ENCODE results near the gene PTPN2. TPM values are rescaled to one million over a fixed set of nuclear protein-coding genes. Genes with fewer than 3 reads are reported as not detected.

PTPN2 gene
- 100 to 1,000 TPM; 103 to 122 (median 117) TPM for polyA plus RNA-seq

GRCh38 chr18:12883684-12884405 is at the start of gene PTPN2:
Gene PTPN2, minus strand, starts transcription at chr18:12884237. Its CDS starts 96 bp downstream, at chr18:12884141.
- Mint-ChIP-seq H3K27ac (peak within 1 kb of the TSS; percentile 97 to 100 (median 98)), H3K36me3 (no peaks in the 10 kb centered on the region), H3K4me3 (peak within 1 kb of the TSS; percentile 92 to 97 (median 96)), H3K4me1 (peaks cover 67 to 81% of the 10 kb centered on the region in 2 donors), H3K9me3 (no peaks in the 10 kb centered on the region), H3K27me3 (ENCODE audit: low read depth in 3 of 3) (peaks cover 18 to 26% (median 22%) of the 10 kb centered on the region in 3 donors)
- DNase-seq, result peak; percentile 94 to 97 (median 96)

- no peaks in the 10 kb centered on the region for H3K36me3 Mint-ChIP-seq
- no peak overlapping the region for H3K4me3 Mint-ChIP-seq
- peaks cover 31 to 32% of the 10 kb centered on the region in 2 donors for H3K4me1 Mint-ChIP-seq
- peaks cover 8 to 17% (median 10%) of the 10 kb centered on the region in 3 donors for H3K27me3 Mint-ChIP-seq (ENCODE audit: low read depth in 3 of 3)
- H3K27ac Mint-ChIP-seq, result no peak overlapping the region
- H3K9me3 Mint-ChIP-seq, result no peaks in the 10 kb centered on the region
- no peak for DNase-seq
Observed at GRCh38 chr18:12933327-12933726, 49.3 kb upstream of the PTPN2 start.

GRCh38 chr18:12930908-12931307 is 46.9 kb upstream of the PTPN2 start:
- Mint-ChIP-seq H3K4me3 (no peak overlapping the region), H3K27me3 (ENCODE audit: low read depth in 3 of 3) (peaks cover 12 to 17% (median 15%) of the 10 kb centered on the region in 3 donors), H3K9me3 (no peaks in the 10 kb centered on the region), H3K36me3 (no peaks in the 10 kb centered on the region), H3K4me1 (peaks cover 32 to 33% of the 10 kb centered on the region in 2 donors), H3K27ac (no peak overlapping the region)
- DNase-seq, result no peak

GRCh38 chr18:12930376-12930775 is 46.3 kb upstream of the PTPN2 start:
- no peak for DNase-seq
- Mint-ChIP-seq H3K9me3 (no peaks in the 10 kb centered on the region), H3K27me3 (ENCODE audit: low read depth in 3 of 3) (peaks cover 12 to 16% (median 15%) of the 10 kb centered on the region in 3 donors), H3K27ac (peak overlapping the region in 2 of 6 donors; percentile 78 to 81), H3K36me3 (no peaks in the 10 kb centered on the region), H3K4me3 (peak overlapping the region in 1 of 5 donors; percentile 71), H3K4me1 (peaks cover 32 to 33% of the 10 kb centered on the region in 2 donors)

- Mint-ChIP-seq H3K27ac (peak overlapping the region in 5 of 6 donors; percentile 14 to 81 (median 62)), H3K9me3 (no peaks in the 10 kb centered on the region), H3K4me1 (peaks cover 30 to 31% of the 10 kb centered on the region in 2 donors), H3K36me3 (peaks cover 0 to 4% (median 3%) of the 10 kb centered on the region in 3 donors), H3K4me3 (peak overlapping the region; percentile 5 to 71 (median 13)), H3K27me3 (ENCODE audit: low read depth in 3 of 3) (peaks cover 12 to 22% (median 18%) of the 10 kb centered on the region in 3 donors)
- DNase-seq, result peak; percentile 51 to 71 (median 68)
Observed at GRCh38 chr18:12929477-12930083, 45.5 kb upstream of the PTPN2 start.

GRCh38 chr18:12928641-12929040 is 44.6 kb upstream of the PTPN2 start:
- peaks cover 25 to 26% of the 10 kb centered on the region in 2 donors for H3K4me1 Mint-ChIP-seq
- peak overlapping the region in 2 of 6 donors; percentile 16 to 42 for H3K27ac Mint-ChIP-seq
- no peak for DNase-seq
- peak overlapping the region in 2 of 5 donors; percentile 10 to 38 for H3K4me3 Mint-ChIP-seq
- peaks cover 0 to 4% (median 3%) of the 10 kb centered on the region in 3 donors for H3K36me3 Mint-ChIP-seq
- H3K27me3 Mint-ChIP-seq (ENCODE audit: low read depth in 3 of 3), result peaks cover 12 to 21% (median 19%) of the 10 kb centered on the region in 3 donors
- no peaks in the 10 kb centered on the region for H3K9me3 Mint-ChIP-seq

GRCh38 chr18:12928206-12928605 is 44.2 kb upstream of the PTPN2 start:
- H3K4me1 Mint-ChIP-seq, result peaks cover 25 to 26% of the 10 kb centered on the region in 2 donors
- H3K27ac Mint-ChIP-seq, result no peak overlapping the region
- DNase-seq, result no peak
- peaks cover 12 to 21% (median 19%) of the 10 kb centered on the region in 3 donors for H3K27me3 Mint-ChIP-seq (ENCODE audit: low read depth in 3 of 3)
- H3K36me3 Mint-ChIP-seq, result peaks cover 0 to 4% (median 3%) of the 10 kb centered on the region in 3 donors
- H3K4me3 Mint-ChIP-seq, result no peak overlapping the region
- H3K9me3 Mint-ChIP-seq, result no peaks in the 10 kb centered on the region

- DNase-seq, result no peak
- peaks cover 0 to 4% (median 3%) of the 10 kb centered on the region in 3 donors for H3K36me3 Mint-ChIP-seq
- H3K27me3 Mint-ChIP-seq (ENCODE audit: low read depth in 3 of 3), result peaks cover 15 to 28% (median 24%) of the 10 kb centered on the region in 3 donors
- no peaks in the 10 kb centered on the region for H3K9me3 Mint-ChIP-seq
- H3K4me1 Mint-ChIP-seq, result peaks cover 38 to 44% of the 10 kb centered on the region in 2 donors
- H3K27ac Mint-ChIP-seq, result no peak overlapping the region
- no peak overlapping the region for H3K4me3 Mint-ChIP-seq
Observed at GRCh38 chr18:12924616-12925015, 40.6 kb upstream of the PTPN2 start.

- peaks cover 0 to 4% (median 3%) of the 10 kb centered on the region in 3 donors for H3K36me3 Mint-ChIP-seq
- H3K9me3 Mint-ChIP-seq, result no peaks in the 10 kb centered on the region
- peaks cover 9 to 26% (median 24%) of the 10 kb centered on the region in 3 donors for H3K27me3 Mint-ChIP-seq (ENCODE audit: low read depth in 3 of 3)
- H3K4me1 Mint-ChIP-seq, result peaks cover 40 to 54% of the 10 kb centered on the region in 2 donors
- H3K27ac Mint-ChIP-seq, result peak overlapping the region in 3 of 6 donors; percentile 57 to 76 (median 65)
- no peak for DNase-seq
- peak overlapping the region in 1 of 5 donors; percentile 73 for H3K4me3 Mint-ChIP-seq
Observed at GRCh38 chr18:12922266-12922665, 38.2 kb upstream of the PTPN2 start.

- peak overlapping the region; percentile 62 to 75 (median 69) for H3K4me3 Mint-ChIP-seq
- H3K9me3 Mint-ChIP-seq, result no peaks in the 10 kb centered on the region
- peaks cover 8 to 25% (median 24%) of the 10 kb centered on the region in 3 donors for H3K27me3 Mint-ChIP-seq (ENCODE audit: low read depth in 3 of 3)
- peaks cover 0 to 4% (median 3%) of the 10 kb centered on the region in 3 donors for H3K36me3 Mint-ChIP-seq
- H3K4me1 Mint-ChIP-seq, result peaks cover 47 to 63% of the 10 kb centered on the region in 2 donors
- DNase-seq, result peak; percentile 90 to 93 (median 92)
- peak overlapping the region; percentile 68 to 95 (median 87) for H3K27ac Mint-ChIP-seq
Observed at GRCh38 chr18:12921178-12921577, 37.1 kb upstream of the PTPN2 start.

- Mint-ChIP-seq H3K27me3 (ENCODE audit: low read depth in 3 of 3) (peaks cover 6 to 11% (median 10%) of the 10 kb centered on the region in 3 donors), H3K4me3 (peak overlapping the region in 1 of 5 donors; percentile 70), H3K36me3 (peaks cover 8 to 13% (median 10%) of the 10 kb centered on the region in 3 donors), H3K9me3 (peaks cover 3 to 22% (median 10%) of the 10 kb centered on the region in 6 donors), H3K27ac (peak overlapping the region in 1 of 6 donors; percentile 56), H3K4me1 (peaks cover 19 to 30% of the 10 kb centered on the region in 2 donors)
- no peak for DNase-seq
Observed at GRCh38 chr18:12911929-12912703, 28.1 kb upstream of the PTPN2 start.

GRCh38 chr18:12911025-12911928 is 27.2 kb upstream of the PTPN2 start:
- H3K9me3 Mint-ChIP-seq, result peaks cover 3 to 22% (median 10%) of the 10 kb centered on the region in 6 donors
- peaks cover 8 to 13% (median 10%) of the 10 kb centered on the region in 3 donors for H3K36me3 Mint-ChIP-seq
- peak overlapping the region; percentile 69 to 76 (median 70) for H3K4me3 Mint-ChIP-seq
- DNase-seq, result peak; percentile 70 to 80 (median 79)
- peak overlapping the region; percentile 51 to 87 (median 64) for H3K27ac Mint-ChIP-seq
- peaks cover 5 to 11% (median 10%) of the 10 kb centered on the region in 3 donors for H3K27me3 Mint-ChIP-seq (ENCODE audit: low read depth in 3 of 3)
- H3K4me1 Mint-ChIP-seq, result peaks cover 11 to 25% of the 10 kb centered on the region in 2 donors
